ENCODE measurements around the gene NRXN3. TPM values are rescaled to one million over a fixed set of nuclear protein-coding genes. Genes with fewer than 3 reads are reported as not detected.

The NRXN3 gene
- total and polyA plus RNA-seq, 8 donors, result 0.53 to 2.5 (median 1.5) TPM

GRCh38 chr14:79788346-79788745, 1618.2 kb downstream of the NRXN3 start:
- Histone ChIP-seq H3K9me3 (no peaks in the 10 kb centered on the region), H3K4me1 (peaks cover 0 to under 1% (median 0%) of the 10 kb centered on the region in 3 donors), H3K27ac (no peak overlapping the region), H3K27me3 (no peaks in the 10 kb centered on the region), H3K36me3 (no peaks in the 10 kb centered on the region), H3K4me3 (no peak overlapping the region)
- no peak for TF ChIP-seq CTCF (IDR thresholded peaks at IDR 0.05)
- no peak for FAIRE-seq
- DNase-seq, result no peak
- WGBS, 2 donors, result 89 to 94% methylated on average over 2 of the region's 2 CpGs
- ATAC-seq, result no peak
- intact Hi-C loops (cut with DNase I), result no loop called here

- no peaks in the 10 kb centered on the region for H3K36me3 ChIP-seq
- H3K27ac ChIP-seq, result no peak overlapping the region
- intact Hi-C loops (cut with DNase I), result no loop called here
- FAIRE-seq, result peak; percentile 53
- no peaks in the 10 kb centered on the region for H3K9me3 ChIP-seq
- WGBS, 2 donors, result 75 to 91% methylated on average over 5 of the region's 5 CpGs
- no peaks in the 10 kb centered on the region for H3K4me1 ChIP-seq
- DNase-seq, result no peak
- no peak for ATAC-seq
- no peak overlapping the region for H3K4me3 ChIP-seq
- H3K27me3 ChIP-seq, result no peaks in the 10 kb centered on the region
- no peak for TF ChIP-seq CTCF (IDR thresholded peaks at IDR 0.05)
Observed at GRCh38 chr14:79791055-79791732, 1621.0 kb downstream of the NRXN3 start.

- Histone ChIP-seq H3K4me3 (no peak overlapping the region), H3K9me3 (no peaks in the 10 kb centered on the region), H3K36me3 (no peaks in the 10 kb centered on the region), H3K27ac (no peak overlapping the region), H3K27me3 (no peaks in the 10 kb centered on the region), H3K4me1 (no peaks in the 10 kb centered on the region)
- TF ChIP-seq CTCF (IDR thresholded peaks at IDR 0.05), result no peak
- no peak for DNase-seq
- no peak for ATAC-seq
- intact Hi-C loops (cut with DNase I), result no loop called here
- WGBS, 2 donors, result 41 to 54% methylated on average over 1 of the region's 1 CpG
- no peak for FAIRE-seq
Observed at GRCh38 chr14:79802093-79802492, 1631.9 kb downstream of the NRXN3 start.

GRCh38 chr14:79805636-79806035, 1635.5 kb downstream of the NRXN3 start:
- Histone ChIP-seq H3K27me3 (no peaks in the 10 kb centered on the region), H3K4me3 (no peak overlapping the region), H3K4me1 (no peaks in the 10 kb centered on the region), H3K27ac (no peak overlapping the region), H3K36me3 (no peaks in the 10 kb centered on the region), H3K9me3 (no peaks in the 10 kb centered on the region)
- no peak for DNase-seq
- TF ChIP-seq CTCF (IDR thresholded peaks at IDR 0.05), result no peak
- 76 to 93% methylated on average over 1 of the region's 1 CpG for WGBS, 2 donors
- FAIRE-seq, result no peak
- ATAC-seq, result no peak
- intact Hi-C loops (cut with DNase I), result no loop called here

- Histone ChIP-seq H3K36me3 (no peaks in the 10 kb centered on the region), H3K27me3 (no peaks in the 10 kb centered on the region), H3K4me3 (no peak overlapping the region), H3K9me3 (no peaks in the 10 kb centered on the region), H3K4me1 (no peaks in the 10 kb centered on the region), H3K27ac (no peak overlapping the region)
- FAIRE-seq (no peak), DNase-seq (no peak), ATAC-seq (no peak)
- intact Hi-C loops (cut with DNase I), result no loop called here
- no peak for TF ChIP-seq CTCF (IDR thresholded peaks at IDR 0.05)
- WGBS, 2 donors, result 72 to 80% methylated on average over 3 of the region's 3 CpGs
Observed at GRCh38 chr14:79809849-79810612, 1639.9 kb downstream of the NRXN3 start.

Data from pancreas (tissue), 10 donors.